Endothelial cell of umbilical vein (primary cell): ENCODE results near the gene PLCD3.

Source experiments
- POLR2A ChIP-seq: IDR thresholded peaks from 2 replicates; pipeline ENCODE4 v1.6.1; 2012; ENCODE audit warnings: low read depth, mild to moderate bottlenecking, control low read depth, low read length
- TF ChIP-seq, protein P1 (sequence below), 2 donors: IDR thresholded peaks; 1 replicate in 1 of 2; 2 replicates in 1 of 2; pipeline ENCODE4 v1.5.1; 2011; ENCODE audit warnings: low read length in 2 of 2, mild to moderate bottlenecking in 2 of 2, moderate library complexity in 2 of 2, control low read depth in 1 of 2, inconsistent platforms in 1 of 2, low read depth in 1 of 2; ENCODE audit not compliant: insufficient read depth in 1 of 2; ENCODE audit errors: extremely low read depth in 1 of 2

DNA sequence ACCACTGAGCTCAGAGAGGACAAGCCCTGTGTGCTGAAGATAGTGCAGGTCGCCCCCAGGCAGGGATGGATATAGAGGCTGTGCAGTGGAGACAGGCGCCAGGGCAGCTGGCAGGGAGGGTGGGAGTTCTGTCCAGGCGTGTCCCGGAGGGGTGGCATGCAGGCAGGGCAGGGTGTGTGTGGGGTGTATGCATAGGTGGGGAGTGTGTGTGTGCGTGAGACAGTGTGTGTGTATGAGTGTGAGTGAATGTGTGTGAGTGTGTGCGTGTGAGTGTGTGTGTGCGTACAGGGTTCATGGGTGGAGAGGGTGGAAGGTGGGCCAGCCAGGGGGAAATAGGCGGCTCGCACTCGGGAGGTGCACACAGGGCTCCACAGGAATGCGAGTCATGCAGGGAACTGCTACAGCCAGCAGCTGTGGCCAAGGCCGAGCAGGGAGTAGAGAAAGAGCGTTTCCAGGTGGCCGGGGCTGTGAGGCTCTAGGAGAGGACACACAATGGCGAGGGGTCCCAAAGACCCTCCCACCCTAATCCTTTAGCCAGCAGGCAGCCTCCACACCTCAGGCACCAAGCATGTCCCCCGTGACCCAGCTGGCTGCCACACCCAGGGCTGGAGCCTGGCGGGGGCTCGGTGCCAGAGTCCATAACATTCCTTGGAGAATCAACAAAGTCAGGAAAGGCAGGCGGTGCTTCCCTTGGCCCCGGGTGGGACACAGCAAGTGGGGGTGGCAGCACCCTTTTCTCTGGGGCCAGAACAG, 4.6 kb downstream of the PLCD3 start:
- TF ChIP-seq, protein P1, sequence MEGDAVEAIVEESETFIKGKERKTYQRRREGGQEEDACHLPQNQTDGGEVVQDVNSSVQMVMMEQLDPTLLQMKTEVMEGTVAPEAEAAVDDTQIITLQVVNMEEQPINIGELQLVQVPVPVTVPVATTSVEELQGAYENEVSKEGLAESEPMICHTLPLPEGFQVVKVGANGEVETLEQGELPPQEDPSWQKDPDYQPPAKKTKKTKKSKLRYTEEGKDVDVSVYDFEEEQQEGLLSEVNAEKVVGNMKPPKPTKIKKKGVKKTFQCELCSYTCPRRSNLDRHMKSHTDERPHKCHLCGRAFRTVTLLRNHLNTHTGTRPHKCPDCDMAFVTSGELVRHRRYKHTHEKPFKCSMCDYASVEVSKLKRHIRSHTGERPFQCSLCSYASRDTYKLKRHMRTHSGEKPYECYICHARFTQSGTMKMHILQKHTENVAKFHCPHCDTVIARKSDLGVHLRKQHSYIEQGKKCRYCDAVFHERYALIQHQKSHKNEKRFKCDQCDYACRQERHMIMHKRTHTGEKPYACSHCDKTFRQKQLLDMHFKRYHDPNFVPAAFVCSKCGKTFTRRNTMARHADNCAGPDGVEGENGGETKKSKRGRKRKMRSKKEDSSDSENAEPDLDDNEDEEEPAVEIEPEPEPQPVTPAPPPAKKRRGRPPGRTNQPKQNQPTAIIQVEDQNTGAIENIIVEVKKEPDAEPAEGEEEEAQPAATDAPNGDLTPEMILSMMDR (IDR thresholded peaks at IDR 0.05; ENCODE audit: extremely low read depth in 1 of 2, insufficient read depth in 1 of 2, low read depth in 1 of 2, low read length in 2 of 2), result no peak
- TF ChIP-seq POLR2A, result peak; percentile 48
